ENCODE results near the gene PTPRG.
"Not testable (repeated sequence)": the region's sequence is repeated elsewhere in the genome, so short reads cannot be mapped to it uniquely, and the experiment has no call there.

DNA sequence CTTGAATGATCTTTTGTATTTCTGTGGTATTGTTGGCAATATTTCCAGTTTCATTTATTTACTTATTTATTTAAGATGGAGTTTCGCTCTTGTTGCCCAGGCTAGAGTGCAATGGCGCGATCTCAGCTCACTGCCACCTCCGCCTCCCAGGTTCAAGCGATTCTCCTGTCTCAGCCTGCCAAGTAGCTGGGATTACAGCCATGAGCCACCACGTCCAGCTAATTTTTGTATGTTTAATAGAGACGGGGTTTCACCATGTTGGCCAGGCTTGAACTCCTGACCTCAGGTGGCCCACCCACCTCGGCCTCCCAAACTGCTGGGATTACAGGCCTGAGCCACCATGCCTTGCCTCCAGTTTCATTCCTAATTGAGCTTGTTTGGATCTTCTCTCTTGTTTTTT, 8.7 kb upstream of the PTPRG start:
- TF ChIP-seq, protein P1, sequence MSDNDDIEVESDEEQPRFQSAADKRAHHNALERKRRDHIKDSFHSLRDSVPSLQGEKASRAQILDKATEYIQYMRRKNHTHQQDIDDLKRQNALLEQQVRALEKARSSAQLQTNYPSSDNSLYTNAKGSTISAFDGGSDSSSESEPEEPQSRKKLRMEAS (IDR thresholded peaks at IDR 0.05; ENCODE audit: insufficient read depth, insufficient read length): not testable (repeated sequence)
- TF ChIP-seq, protein P2, sequence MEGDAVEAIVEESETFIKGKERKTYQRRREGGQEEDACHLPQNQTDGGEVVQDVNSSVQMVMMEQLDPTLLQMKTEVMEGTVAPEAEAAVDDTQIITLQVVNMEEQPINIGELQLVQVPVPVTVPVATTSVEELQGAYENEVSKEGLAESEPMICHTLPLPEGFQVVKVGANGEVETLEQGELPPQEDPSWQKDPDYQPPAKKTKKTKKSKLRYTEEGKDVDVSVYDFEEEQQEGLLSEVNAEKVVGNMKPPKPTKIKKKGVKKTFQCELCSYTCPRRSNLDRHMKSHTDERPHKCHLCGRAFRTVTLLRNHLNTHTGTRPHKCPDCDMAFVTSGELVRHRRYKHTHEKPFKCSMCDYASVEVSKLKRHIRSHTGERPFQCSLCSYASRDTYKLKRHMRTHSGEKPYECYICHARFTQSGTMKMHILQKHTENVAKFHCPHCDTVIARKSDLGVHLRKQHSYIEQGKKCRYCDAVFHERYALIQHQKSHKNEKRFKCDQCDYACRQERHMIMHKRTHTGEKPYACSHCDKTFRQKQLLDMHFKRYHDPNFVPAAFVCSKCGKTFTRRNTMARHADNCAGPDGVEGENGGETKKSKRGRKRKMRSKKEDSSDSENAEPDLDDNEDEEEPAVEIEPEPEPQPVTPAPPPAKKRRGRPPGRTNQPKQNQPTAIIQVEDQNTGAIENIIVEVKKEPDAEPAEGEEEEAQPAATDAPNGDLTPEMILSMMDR (IDR thresholded peaks at IDR 0.05; ENCODE audit: extremely low read depth in 1 of 2, insufficient read depth in 1 of 2, low read depth in 1 of 2, low read length in 2 of 2): not testable (repeated sequence)
- not testable (repeated sequence) for TF ChIP-seq GATA2 (IDR thresholded peaks at IDR 0.05; ENCODE audit: insufficient read depth, insufficient read length, low read depth, low read length)
